ENCODE measurements around the gene ATP1A2.
A peak's percentile ranks its signal among the peaks of the same experiment; 100 is the strongest.

Gene ATP1A2

GRCh38 chr1:160085686-160086455 is 29.7 kb upstream of the ATP1A2 start:
- peak; percentile 70 for DNase-seq

- no peak for DNase-seq
Measured at GRCh38 chr1:160086456-160086892, 29.1 kb upstream of the ATP1A2 start.

- no peak for DNase-seq
Measured at GRCh38 chr1:160087118-160087662, 28.4 kb upstream of the ATP1A2 start.

GRCh38 chr1:160089883-160090282 is 25.7 kb upstream of the ATP1A2 start:
- no peak for DNase-seq

GRCh38 chr1:160090760-160091159 is 24.8 kb upstream of the ATP1A2 start:
- no peak for DNase-seq

- DNase-seq = no peak
Measured at GRCh38 chr1:160091666-160092223, 23.8 kb upstream of the ATP1A2 start.

- DNase-seq = no peak
Measured at GRCh38 chr1:160092366-160093068, 23.0 kb upstream of the ATP1A2 start.

- no peak for DNase-seq
Measured at GRCh38 chr1:160093069-160093395, 22.5 kb upstream of the ATP1A2 start.

- no peak for DNase-seq
Measured at GRCh38 chr1:160093624-160094290, 21.8 kb upstream of the ATP1A2 start.

- no peak for DNase-seq
Measured at GRCh38 chr1:160094291-160094625, 21.3 kb upstream of the ATP1A2 start.

- DNase-seq = no peak
Measured at GRCh38 chr1:160094806-160095205, 20.8 kb upstream of the ATP1A2 start.

GRCh38 chr1:160095382-160096105 is 20.0 kb upstream of the ATP1A2 start:
- DNase-seq = no peak

- no peak for DNase-seq
Measured at GRCh38 chr1:160096274-160097116, 19.1 kb upstream of the ATP1A2 start.

- DNase-seq = peak; percentile 19
Measured at GRCh38 chr1:160097151-160097910, 18.2 kb upstream of the ATP1A2 start.

GRCh38 chr1:160097911-160098851 is 17.4 kb upstream of the ATP1A2 start, which contains the start of gene IGSF8:
Gene IGSF8 (minus strand): TSS chr1:160098619. CDS start chr1:160098472, 147 bp downstream.
- DNase-seq = peak; percentile 98

- DNase-seq = peak; percentile 98
Measured at GRCh38 chr1:160098852-160099561, 16.6 kb upstream of the ATP1A2 start.

- no peak for DNase-seq
Measured at GRCh38 chr1:160099716-160100375, 15.7 kb upstream of the ATP1A2 start.

- DNase-seq = peak; percentile 78
Measured at GRCh38 chr1:160101037-160101716, 14.4 kb upstream of the ATP1A2 start.
